Muscle of arm (tissue), 14 donors: Measurements from ENCODE around the gene SCAPER. TPM values are rescaled to one million over a fixed set of nuclear protein-coding genes. Genes with fewer than 3 reads are reported as not detected.
A peak's percentile ranks its signal among the peaks of the same experiment; 100 is the strongest.

Experiments
- DNase-seq: peaks from one replicate; pipeline ENCODE4 v3.0.0-alpha.2; 2013
- long read RNA-seq, 11 donors: transcript quantifications; one replicate each; lab custom pipeline, GENCODE V29; 2026
- polyA plus RNA-seq, 12 donors: library from polyadenylated mRNA; unstranded; fragments of 120-200 nt; gene quantifications; one replicate each; pipeline ENCODE4 v1.2.1, GENCODE V29; 2013; ENCODE audit not compliant: insufficient read length in 12 of 12

Gene SCAPER
- 100 to 1,000 TPM in 1 of 12 donors, 10 to 100 TPM in 10, not detected in 1; 32.0 to 103 (median 84.6) TPM for polyA plus RNA-seq
- long read RNA-seq, donor 1, partial matches to known transcripts = 0 of 1 reads
- long read RNA-seq, donor 1, other reads (novel, unspliced or antisense) = 0 of 1 reads
- long read RNA-seq, donor 2, partial matches to known transcripts = 0 of 3 reads
- long read RNA-seq, donor 2, other reads (novel, unspliced or antisense) = 0 of 3 reads
- long read RNA-seq, donor 3 = 0 reads
- long read RNA-seq, donor 4 = 0 reads
- long read RNA-seq, donor 5, partial matches to known transcripts = 57 of 57 reads
- long read RNA-seq, donor 5, other reads (novel, unspliced or antisense) = 0 of 57 reads
- long read RNA-seq, donor 6, partial matches to known transcripts = 0 of 1 reads
- long read RNA-seq, donor 6, other reads (novel, unspliced or antisense) = 0 of 1 reads
- long read RNA-seq, donor 7, partial matches to known transcripts = 5 of 6 reads
- long read RNA-seq, donor 7, other reads (novel, unspliced or antisense) = 0 of 6 reads
- long read RNA-seq, donor 8, partial matches to known transcripts = 402 of 404 reads
- long read RNA-seq, donor 8, other reads (novel, unspliced or antisense) = 0 of 404 reads
- long read RNA-seq, donor 9 = 0 reads
- long read RNA-seq, donor 10, partial matches to known transcripts = 6 of 8 reads
- long read RNA-seq, donor 10, other reads (novel, unspliced or antisense) = 0 of 8 reads
- long read RNA-seq, donor 11, partial matches to known transcripts = 10 of 11 reads
- long read RNA-seq, donor 11, other reads (novel, unspliced or antisense) = 0 of 11 reads

- peak; percentile 92 for DNase-seq
These were observed at the start of gene SCAPER for GRCh38 chr15:76905013-76905839. Gene SCAPER (minus strand): TSS chr15:76905340. CDS start chr15:76883817, 21,523 bp downstream.

GRCh38 chr15:76954744-76955143, 49.6 kb upstream of the SCAPER start:
- no peak for DNase-seq

GRCh38 chr15:76953913-76954312, 48.8 kb upstream of the SCAPER start:
- no peak for DNase-seq

- no peak for DNase-seq
These were observed 46.1 kb upstream of the SCAPER start for GRCh38 chr15:76951220-76951619.

GRCh38 chr15:76947454-76947853, 42.3 kb upstream of the SCAPER start:
- DNase-seq = no peak

GRCh38 chr15:76945494-76946093, 40.5 kb upstream of the SCAPER start:
- DNase-seq = no peak

- no peak for DNase-seq
These were observed 37.2 kb upstream of the SCAPER start for GRCh38 chr15:76942331-76942730.

GRCh38 chr15:76941636-76942035, 36.5 kb upstream of the SCAPER start:
- DNase-seq = no peak

- DNase-seq = no peak
These were observed 34.6 kb upstream of the SCAPER start for GRCh38 chr15:76939715-76940114.

- DNase-seq = no peak
These were observed 33.6 kb upstream of the SCAPER start for GRCh38 chr15:76938752-76939151.

- no peak for DNase-seq
These were observed 31.5 kb upstream of the SCAPER start for GRCh38 chr15:76936671-76937070.

- no peak for DNase-seq
These were observed 30.5 kb upstream of the SCAPER start for GRCh38 chr15:76935620-76936019.

- peak; percentile 27 for DNase-seq
These were observed 27.2 kb upstream of the SCAPER start for GRCh38 chr15:76932135-76932966.

- DNase-seq = peak; percentile 96
These were observed 26.4 kb upstream of the SCAPER start, which contains the start of gene RCN2 for GRCh38 chr15:76931397-76932134. Gene RCN2 (plus strand): TSS chr15:76931749. CDS start chr15:76931842, 93 bp downstream.

- DNase-seq = no peak
These were observed 25.8 kb upstream of the SCAPER start for GRCh38 chr15:76930831-76931396.

- DNase-seq = no peak
These were observed 24.0 kb upstream of the SCAPER start for GRCh38 chr15:76929011-76929760.

- DNase-seq = no peak
These were observed 23.1 kb upstream of the SCAPER start for GRCh38 chr15:76928201-76928600.

GRCh38 chr15:76916369-76916768, 11.2 kb upstream of the SCAPER start:
- no peak for DNase-seq

- no peak for DNase-seq
These were observed 8.6 kb upstream of the SCAPER start for GRCh38 chr15:76913737-76914136.
